ENCODE data around the gene GSN. TPM values are rescaled to one million over a fixed set of nuclear protein-coding genes. Genes with fewer than 3 reads are reported as not detected.
A peak's percentile ranks its signal among the peaks of the same experiment; 100 is the strongest.

GSN gene
- total and polyA plus RNA-seq, 7 donors: 140 to 490 (median 210) TPM

- intact Hi-C loops (cut with DNase I): no loop called here
- Histone ChIP-seq H3K4me3 (peak overlapping the region; percentile 75), H3K27me3 (ENCODE audit: insufficient read depth in 3 of 3, low read length in 2 of 3) (no peaks in the 10 kb centered on the region), H3K9me3 (no peaks in the 10 kb centered on the region), H3K27ac (peak overlapping the region; percentile 9), H3K4me1 (peaks cover 35% of the 10 kb centered on the region), H3K36me3 (ENCODE audit: insufficient read depth in 1 of 2, low read depth in 1 of 2) (peaks cover 0 to 59% of the 10 kb centered on the region in 2 donors)
- no peak for TF ChIP-seq CTCF (IDR thresholded peaks at IDR 0.05)
- DNase-seq: peak in 1 of 2 donors; percentile 22
- ATAC-seq: no peak
- WGBS, 3 donors: 91 to 96% (median 94%) methylated on average over 13 of the region's 13 CpGs
Measured at GRCh38 chr9:121302786-121303185, 34.8 kb downstream of the GSN start.

GRCh38 chr9:121303456-121304451 is 35.8 kb downstream of the GSN start:
- peaks cover 27% of the 10 kb centered on the region for H3K4me1 ChIP-seq
- no peak for TF ChIP-seq CTCF (IDR thresholded peaks at IDR 0.05)
- H3K27ac ChIP-seq: no peak overlapping the region
- intact Hi-C loops (cut with DNase I): no loop called here
- H3K36me3 ChIP-seq (ENCODE audit: insufficient read depth in 1 of 2, low read depth in 1 of 2): peaks cover 0 to 67% of the 10 kb centered on the region in 2 donors
- H3K27me3 ChIP-seq (ENCODE audit: insufficient read depth in 3 of 3, low read length in 2 of 3): no peaks in the 10 kb centered on the region
- H3K9me3 ChIP-seq: no peaks in the 10 kb centered on the region
- ATAC-seq (peak in 2 of 4 donors; percentile 63 to 72), DNase-seq (peak in 1 of 2 donors; percentile 71)
- H3K4me3 ChIP-seq: peak overlapping the region; percentile 75
- WGBS, 3 donors: 84 to 90% (median 86%) methylated on average over 3 of the region's 3 CpGs

- no peak for TF ChIP-seq CTCF (IDR thresholded peaks at IDR 0.05)
- intact Hi-C loops (cut with DNase I): no loop called here
- WGBS, 3 donors: 84 to 100% (median 85%) methylated on average over 1 of the region's 1 CpG
- no peaks in the 10 kb centered on the region for H3K9me3 ChIP-seq
- H3K27ac ChIP-seq: no peak overlapping the region
- H3K36me3 ChIP-seq (ENCODE audit: insufficient read depth in 1 of 2, low read depth in 1 of 2): peaks cover 0 to 77% of the 10 kb centered on the region in 2 donors
- H3K27me3 ChIP-seq (ENCODE audit: insufficient read depth in 3 of 3, low read length in 2 of 3): no peaks in the 10 kb centered on the region
- ATAC-seq (no peak), DNase-seq (no peak)
- H3K4me1 ChIP-seq: peaks cover 22% of the 10 kb centered on the region
- H3K4me3 ChIP-seq: no peak overlapping the region
Measured at GRCh38 chr9:121304707-121305106, 36.7 kb downstream of the GSN start.

- no peak overlapping the region for H3K4me3 ChIP-seq
- intact Hi-C loops (cut with DNase I): no loop called here
- WGBS, 3 donors: 62 to 66% (median 64%) methylated on average over 13 of the region's 13 CpGs
- peak; percentile 88 to 90 for DNase-seq
- TF ChIP-seq CTCF (IDR thresholded peaks at IDR 0.05): no peak
- peaks cover 17% of the 10 kb centered on the region for H3K4me1 ChIP-seq
- no peaks in the 10 kb centered on the region for H3K27me3 ChIP-seq (ENCODE audit: insufficient read depth in 3 of 3, low read length in 2 of 3)
- peaks cover 0 to 84% of the 10 kb centered on the region in 2 donors for H3K36me3 ChIP-seq (ENCODE audit: insufficient read depth in 1 of 2, low read depth in 1 of 2)
- no peaks in the 10 kb centered on the region for H3K9me3 ChIP-seq
- ATAC-seq: peak in 3 of 4 donors; percentile 36 to 68 (median 52)
- H3K27ac ChIP-seq: peak overlapping the region; percentile 50
Measured at GRCh38 chr9:121305269-121305994, 37.5 kb downstream of the GSN start.
